Measurements from ENCODE around the gene SLC25A13. TPM values are rescaled to one million over a fixed set of nuclear protein-coding genes. Genes with fewer than 3 reads are reported as not detected.

Gene SLC25A13
- total RNA-seq, 1 experiment from 2014 or later: 71.7 TPM

DNA sequence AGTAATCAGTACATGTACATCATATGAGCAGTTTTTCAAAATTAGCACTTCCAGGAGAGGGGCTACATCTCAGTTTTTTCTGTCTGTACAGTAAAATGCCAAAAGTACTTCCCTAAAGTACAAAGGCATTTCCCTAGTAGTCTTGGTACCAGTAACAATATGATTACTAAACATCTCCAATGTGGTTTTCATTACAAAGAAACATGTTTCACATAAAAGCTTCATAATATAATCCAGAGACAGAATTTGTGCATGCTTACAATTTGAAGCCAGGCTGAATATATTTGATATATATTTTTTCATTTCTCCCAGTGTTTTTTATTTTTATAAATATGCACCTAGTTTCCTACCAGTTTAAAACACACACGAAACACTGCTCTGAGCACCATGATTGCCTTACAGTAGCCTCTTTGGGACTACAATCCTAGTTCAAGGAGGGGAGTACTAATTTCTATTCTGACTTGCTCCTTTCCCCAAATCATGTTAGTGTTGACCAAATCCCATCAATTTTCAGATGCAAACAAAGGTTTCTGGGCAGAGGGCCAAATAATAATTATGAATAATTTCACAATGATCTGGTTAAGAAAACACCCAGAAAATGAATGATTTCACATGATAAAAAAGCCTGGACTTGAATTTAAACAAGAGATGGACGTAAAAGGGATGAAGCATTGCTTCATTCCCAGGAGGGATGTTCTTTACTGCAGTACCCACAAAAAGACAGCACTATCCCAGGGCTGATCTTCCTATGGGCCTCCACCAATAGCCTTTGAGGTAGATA is 201.3 kb downstream of the SLC25A13 start:
- H2AK5ac ChIP-seq (ENCODE audit: insufficient read length, low read length): no peak overlapping the region
- no peak overlapping the region for H3K4ac ChIP-seq (ENCODE audit: low read depth, low read length)
- Mint-ChIP-seq H3K4me1 (peaks cover 22 to 31% of the 10 kb centered on the region in 2 experiments), H3K36me3 (ENCODE audit: insufficient read depth in 1 of 3, low read depth in 3 of 3) (peaks cover 8 to 20% (median 19%) of the 10 kb centered on the region in 3 experiments; a peak in 5 of 7 replicates), H3K27ac (no peak overlapping the region), H3K9me3 (no peaks in the 10 kb centered on the region), H3K4me3 (no peak overlapping the region), H3K27me3 (ENCODE audit: low read depth) (no peaks in the 10 kb centered on the region; the same call in 1 of the 2 replicates)
- H3K18ac ChIP-seq (ENCODE audit: insufficient read length, low read depth, low read length): no peak overlapping the region
- no peak overlapping the region for H3K9ac ChIP-seq (ENCODE audit: extremely low read depth, insufficient read length, low read length)
- H3K4me2 ChIP-seq (ENCODE audit: insufficient read depth, insufficient read length, low read length): no peak overlapping the region
- H3K79me1 ChIP-seq (ENCODE audit: insufficient read depth, low read depth, low read length, poor library complexity, severe bottlenecking): no peaks in the 10 kb centered on the region
- H3K79me2 ChIP-seq (ENCODE audit: insufficient read depth, low read length): no peaks in the 10 kb centered on the region
- no peak overlapping the region for H2BK20ac ChIP-seq (ENCODE audit: low read depth, low read length, poor library complexity, severe bottlenecking)
- H4K5ac ChIP-seq (ENCODE audit: insufficient read length, low read depth, low read length): no peak overlapping the region
- no peak overlapping the region for H3K14ac ChIP-seq (ENCODE audit: insufficient read depth, low read length)
- H4K20me1 ChIP-seq (ENCODE audit: control insufficient read depth, insufficient read depth, insufficient read length): no peaks in the 10 kb centered on the region
- H3K23ac ChIP-seq (ENCODE audit: insufficient read length, low read depth, low read length): no peak overlapping the region
- H2BK5ac ChIP-seq (ENCODE audit: insufficient read length, low read length): no peak overlapping the region
- H4K91ac ChIP-seq (ENCODE audit: insufficient read length, low read depth, low read length): no peak overlapping the region
- H3K27ac ChIP-seq (ENCODE audit: insufficient read length, low read depth, low read length): no peak overlapping the region
- TF ChIP-seq, protein P1, sequence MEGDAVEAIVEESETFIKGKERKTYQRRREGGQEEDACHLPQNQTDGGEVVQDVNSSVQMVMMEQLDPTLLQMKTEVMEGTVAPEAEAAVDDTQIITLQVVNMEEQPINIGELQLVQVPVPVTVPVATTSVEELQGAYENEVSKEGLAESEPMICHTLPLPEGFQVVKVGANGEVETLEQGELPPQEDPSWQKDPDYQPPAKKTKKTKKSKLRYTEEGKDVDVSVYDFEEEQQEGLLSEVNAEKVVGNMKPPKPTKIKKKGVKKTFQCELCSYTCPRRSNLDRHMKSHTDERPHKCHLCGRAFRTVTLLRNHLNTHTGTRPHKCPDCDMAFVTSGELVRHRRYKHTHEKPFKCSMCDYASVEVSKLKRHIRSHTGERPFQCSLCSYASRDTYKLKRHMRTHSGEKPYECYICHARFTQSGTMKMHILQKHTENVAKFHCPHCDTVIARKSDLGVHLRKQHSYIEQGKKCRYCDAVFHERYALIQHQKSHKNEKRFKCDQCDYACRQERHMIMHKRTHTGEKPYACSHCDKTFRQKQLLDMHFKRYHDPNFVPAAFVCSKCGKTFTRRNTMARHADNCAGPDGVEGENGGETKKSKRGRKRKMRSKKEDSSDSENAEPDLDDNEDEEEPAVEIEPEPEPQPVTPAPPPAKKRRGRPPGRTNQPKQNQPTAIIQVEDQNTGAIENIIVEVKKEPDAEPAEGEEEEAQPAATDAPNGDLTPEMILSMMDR (conservative IDR thresholded peaks at IDR 0.05): no peak
- H3K56ac ChIP-seq (ENCODE audit: insufficient read length, low read depth, low read length): no peak overlapping the region
- no peaks in the 10 kb centered on the region for H3K4me1 ChIP-seq (ENCODE audit: insufficient read depth, low read length)
- no peak overlapping the region for H4K8ac ChIP-seq (replicated peaks; ENCODE audit: insufficient read length, low read depth, low read length)
- H3T11ph ChIP-seq (ENCODE audit: low read length): no peak overlapping the region
- no peaks in the 10 kb centered on the region for H3K23me2 ChIP-seq (ENCODE audit: insufficient read length, low read depth, low read length, poor library complexity, severe bottlenecking)
- H3K9me3 ChIP-seq (ENCODE audit: control insufficient read depth, low read depth, low read length): no peaks in the 10 kb centered on the region
- WGBS (ENCODE audit: extremely low coverage, insufficient read length, low lambda C conversion rate): no CpG with 5 or more reads among the region's 2 CpGs
- no peak overlapping the region for H2BK120ac ChIP-seq (ENCODE audit: low read depth, low read length, poor library complexity, severe bottlenecking)
- no peak for DNase-seq
- no peak overlapping the region for H2AFZ ChIP-seq (ENCODE audit: low read length)
- no peaks in the 10 kb centered on the region for H3K27me3 ChIP-seq (ENCODE audit: insufficient read depth, low read length)
- no peak overlapping the region for H2BK12ac ChIP-seq (ENCODE audit: insufficient read length, low read depth, low read length)
- no peak overlapping the region for H2BK15ac ChIP-seq (ENCODE audit: low read depth, low read length)

Data from H9 (cell line).